GM18867 (cell line): ENCODE results near the gene ZSCAN30.
"Not testable (repeated sequence)": the region's sequence is repeated elsewhere in the genome, so short reads cannot be mapped to it uniquely, and the experiment has no call there.

Experiments used
- ATAC-seq: cut with Tn5 transposase; IDR thresholded peaks from one replicate; pipeline ENCODE4 v1.9.1; 2021; ENCODE audit warnings: mild to moderate bottlenecking, moderate library complexity; ENCODE audit not compliant: unreplicated experiment

The ZSCAN30 gene

GRCh38 chr18:35239314-35239713 is 50.7 kb downstream of the ZSCAN30 start:
- ATAC-seq = no peak

GRCh38 chr18:35236571-35237363 is 53.3 kb downstream of the ZSCAN30 start:
- no peak for ATAC-seq

GRCh38 chr18:35231052-35231451 is 59.0 kb downstream of the ZSCAN30 start:
- peak; percentile 94 for ATAC-seq

DNA sequence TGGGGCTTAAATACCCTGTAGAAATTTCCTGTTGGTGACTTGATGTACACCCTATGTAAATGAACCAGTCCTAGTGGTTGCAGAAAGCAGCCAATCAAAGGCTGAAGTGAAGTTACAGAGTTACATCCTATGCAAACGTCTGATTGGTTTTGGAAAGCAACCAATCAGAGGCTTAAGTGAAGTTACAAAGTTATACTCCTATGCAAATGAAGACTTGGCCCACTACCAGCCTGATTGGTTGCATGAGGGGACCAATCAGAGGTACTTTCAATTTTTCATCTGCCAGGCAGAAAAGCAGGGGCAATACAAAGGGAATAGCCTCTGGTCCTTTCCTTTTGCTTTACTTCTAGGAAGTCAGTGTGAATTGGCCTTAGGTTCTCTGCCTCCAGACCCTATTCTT is 62.8 kb downstream of the ZSCAN30 start:
- no peak for ATAC-seq

- ATAC-seq = no peak
Observed at GRCh38 chr18:35223797-35224196, 66.2 kb downstream of the ZSCAN30 start.

DNA sequence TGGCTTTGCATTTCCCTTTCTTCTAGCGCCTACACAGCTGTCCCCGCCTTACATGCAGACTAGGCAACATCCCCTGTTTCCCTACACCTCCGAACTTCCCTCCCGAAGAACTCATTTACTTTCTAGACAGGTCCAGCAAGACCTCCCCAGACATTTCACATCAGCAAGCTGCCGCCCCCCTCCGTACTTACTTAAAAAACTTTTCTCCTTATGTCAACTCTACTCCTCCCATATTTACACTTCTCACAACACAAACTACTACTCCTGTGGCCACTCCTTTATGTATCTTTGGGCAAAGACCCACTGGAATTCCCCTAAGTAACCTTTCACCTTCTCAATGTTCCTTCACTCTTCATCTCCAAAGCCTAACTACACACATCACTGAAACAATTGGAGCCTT is 69.6 kb downstream of the ZSCAN30 start:
- no peak for ATAC-seq

DNA sequence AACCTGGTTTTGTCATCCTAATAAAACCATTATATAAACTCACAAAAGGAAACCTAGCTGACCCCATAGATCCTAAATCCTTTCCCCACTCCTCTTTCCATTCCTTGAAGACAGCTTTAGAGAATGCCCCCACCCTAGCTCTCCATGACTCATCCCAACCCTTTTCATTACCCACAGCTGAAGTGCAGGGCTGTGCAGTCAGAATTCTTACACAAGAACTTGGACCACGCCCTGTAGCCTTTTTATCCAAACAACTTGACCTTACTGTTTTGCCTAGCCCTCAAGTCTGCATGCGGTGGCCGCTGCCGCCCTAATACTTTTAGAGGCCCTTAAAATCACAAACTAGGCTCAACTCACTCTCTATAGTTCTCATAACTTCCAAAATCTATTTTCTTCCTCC is 70.7 kb downstream of the ZSCAN30 start:
- ATAC-seq = not testable (repeated sequence)

DNA sequence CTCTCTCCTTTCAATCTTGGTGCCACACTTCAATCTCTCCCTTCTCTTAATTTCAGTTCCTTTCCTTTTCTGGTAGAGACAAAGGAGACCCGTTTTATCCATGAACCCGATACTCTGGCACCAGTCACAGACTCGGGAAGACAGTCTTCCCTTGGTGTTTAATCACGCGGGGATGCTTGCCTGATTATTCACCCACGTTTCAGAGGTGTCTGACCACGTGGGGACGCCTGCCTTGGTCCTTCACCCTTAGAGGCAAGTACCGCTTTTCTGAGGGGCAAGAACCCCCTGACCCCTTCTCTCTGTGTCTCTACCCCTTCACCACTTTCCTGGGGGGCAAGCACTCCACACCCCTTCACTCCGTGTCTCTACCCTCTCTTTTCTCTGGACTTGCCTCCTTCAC is 73.4 kb downstream of the ZSCAN30 start:
- not testable (repeated sequence) for ATAC-seq

GRCh38 chr18:35215026-35215425 is 75.0 kb downstream of the ZSCAN30 start:
- ATAC-seq = no peak

DNA sequence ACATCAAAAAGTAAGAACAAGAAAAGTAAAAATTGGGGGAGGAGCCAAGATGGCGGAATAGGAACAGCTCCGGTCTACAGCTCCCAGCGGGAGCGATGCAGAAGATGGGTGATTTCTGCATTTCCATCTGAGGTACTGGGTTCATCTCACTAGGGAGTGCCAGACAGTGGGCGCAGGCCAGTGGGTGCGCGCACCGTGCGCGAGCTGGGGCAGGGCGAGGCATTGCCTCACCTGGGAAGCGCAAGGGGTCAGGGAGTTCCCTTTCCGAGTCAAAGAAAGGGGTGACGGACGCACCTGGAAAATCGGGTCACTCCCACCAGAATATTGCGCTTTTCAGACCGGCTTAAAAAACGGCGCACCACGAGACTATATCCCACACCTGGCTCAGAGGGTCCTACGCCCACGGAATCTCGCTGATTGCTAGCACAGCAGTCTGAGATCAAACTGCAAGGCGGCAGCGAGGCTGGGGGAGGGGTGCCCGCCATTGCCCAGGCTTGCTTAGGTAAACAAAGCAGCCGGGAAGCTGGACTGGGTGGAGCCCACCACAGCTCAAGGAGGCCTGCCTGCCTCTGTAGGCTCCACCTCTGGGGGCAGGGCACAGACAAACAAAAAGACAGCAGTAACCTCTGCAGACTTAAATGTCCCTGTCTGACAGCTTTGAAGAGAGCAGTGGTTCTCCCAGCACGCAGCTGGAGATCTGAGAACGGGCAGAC is 84.1 kb downstream of the ZSCAN30 start:
- not testable (repeated sequence) for ATAC-seq

DNA sequence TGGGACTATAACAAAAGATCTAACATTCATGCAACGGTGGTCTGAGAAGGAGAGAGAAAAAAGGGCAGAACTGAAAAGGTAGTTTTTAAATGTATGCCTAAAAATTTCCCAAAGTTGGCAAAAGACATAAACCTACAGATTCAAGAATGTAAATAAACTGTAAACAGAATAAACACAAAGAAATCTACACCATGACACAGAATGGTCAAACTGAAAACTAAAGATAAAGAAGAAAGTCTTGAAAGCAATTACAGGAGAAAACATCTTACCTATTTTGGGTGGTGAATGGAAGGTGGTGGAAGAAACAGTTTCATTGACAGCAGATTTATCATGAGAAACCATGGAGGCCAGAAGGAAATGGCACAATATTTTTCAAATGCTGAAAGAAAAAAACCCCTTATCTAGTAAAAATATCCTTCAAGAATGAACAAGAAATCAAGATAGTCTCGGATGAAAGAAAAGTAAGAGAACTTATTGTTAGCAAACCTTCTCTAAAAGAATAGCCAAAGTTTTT is 84.8 kb downstream of the ZSCAN30 start:
- ATAC-seq = no peak

- no peak for ATAC-seq
Observed at GRCh38 chr18:35203067-35203466, 87.0 kb downstream of the ZSCAN30 start.

GRCh38 chr18:35201256-35201931 is 88.6 kb downstream of the ZSCAN30 start:
- no peak for ATAC-seq
